C1 segment of cervical spinal cord (tissue), 14 donors: Measurements from ENCODE around the gene HAPLN1.
"Not testable (repeated sequence)": the region's sequence is repeated elsewhere in the genome, so short reads cannot be mapped to it uniquely, and the experiment has no call there.

Experiments used
- DNase-seq, 14 donors: peaks; one replicate each; lab custom pipeline; 2025; lab: John Stamatoyannopoulos, UW

HAPLN1 gene

DNA sequence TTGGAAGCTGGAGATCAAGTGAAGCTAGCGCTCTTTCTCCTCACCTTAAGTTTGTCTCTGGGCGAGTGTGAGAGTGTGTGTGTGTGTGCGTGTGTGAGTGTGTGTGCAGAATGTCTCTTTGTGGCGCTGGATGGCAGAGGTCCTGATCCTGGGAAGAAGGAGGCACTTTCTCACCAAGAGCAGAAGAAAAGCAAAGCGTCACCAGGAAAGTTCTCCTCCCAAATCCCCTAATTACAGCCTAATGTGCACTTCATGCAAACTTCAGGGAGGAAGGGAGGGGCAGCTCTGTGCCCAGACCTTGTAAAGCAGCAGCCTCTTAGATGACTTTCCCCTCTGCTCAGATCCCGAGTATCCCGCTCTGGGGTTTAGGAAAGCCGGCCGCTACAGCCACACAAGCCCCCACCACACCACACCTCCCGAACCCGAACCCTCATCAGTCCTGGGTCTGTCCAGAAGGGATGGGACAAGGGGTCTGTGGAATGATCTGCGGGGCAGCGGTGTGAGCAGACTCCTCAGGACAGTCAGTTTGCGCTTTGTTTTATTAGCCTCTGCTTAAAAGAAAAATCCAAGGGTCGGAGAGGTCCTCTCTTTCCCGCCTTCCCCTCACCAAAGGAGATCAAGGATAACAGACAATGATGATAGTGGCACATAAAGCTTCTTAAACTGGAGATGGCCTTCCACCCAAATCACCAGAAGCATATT is at the start of gene HAPLN1:
HAPLN1 (minus strand) TSS at position 20 of the 702 bp plus-strand sequence. CDS start 47,332 bp downstream, outside the sequence.
- no peak for DNase-seq

DNA sequence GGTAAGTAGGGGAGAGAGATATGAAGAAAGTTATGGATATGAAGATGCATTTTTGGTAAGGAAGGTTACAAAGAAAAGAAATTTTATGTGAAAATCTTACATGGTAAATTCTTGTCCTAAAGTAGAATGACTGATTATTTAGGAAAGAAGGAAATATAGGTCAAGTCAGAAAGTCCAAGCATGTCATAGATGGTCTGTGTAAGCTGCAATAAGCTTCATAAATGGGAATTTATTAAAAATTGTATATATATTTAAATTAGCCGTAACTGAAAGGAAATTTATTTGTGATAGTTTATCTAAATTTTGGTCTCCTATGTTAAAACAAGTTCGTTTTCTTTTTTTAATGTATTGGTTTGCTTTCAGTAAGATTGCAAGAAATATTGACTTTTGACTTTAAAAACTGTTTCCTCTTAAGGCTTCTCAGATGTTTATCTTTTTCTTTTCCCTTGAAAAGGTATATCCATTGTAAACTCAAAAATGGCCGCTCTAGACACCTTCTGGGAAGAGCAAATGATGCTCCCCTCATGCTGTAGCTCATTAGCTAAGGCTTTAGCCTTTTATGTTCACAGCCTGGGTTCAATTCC is 46.8 kb upstream of the HAPLN1 start:
- no peak for DNase-seq

DNA sequence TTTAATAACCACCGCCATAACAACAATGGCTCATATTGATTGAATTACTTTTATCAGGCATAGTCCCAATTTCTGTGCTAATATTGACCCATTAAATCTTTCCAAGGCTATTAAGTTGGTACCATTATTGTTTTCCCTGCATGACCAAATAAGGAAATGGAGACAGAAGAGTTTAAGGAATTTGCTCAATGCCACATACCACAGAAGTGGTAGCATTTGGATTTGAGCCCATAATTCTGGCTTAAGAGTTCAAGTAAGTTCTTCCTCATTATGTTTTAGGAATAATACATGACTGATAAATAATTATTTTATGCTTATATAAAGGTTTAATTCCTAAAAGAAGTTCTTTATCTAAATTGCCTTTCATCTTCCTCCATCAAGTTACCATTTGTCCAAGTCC is 43.4 kb upstream of the HAPLN1 start:
- no peak for DNase-seq

DNA sequence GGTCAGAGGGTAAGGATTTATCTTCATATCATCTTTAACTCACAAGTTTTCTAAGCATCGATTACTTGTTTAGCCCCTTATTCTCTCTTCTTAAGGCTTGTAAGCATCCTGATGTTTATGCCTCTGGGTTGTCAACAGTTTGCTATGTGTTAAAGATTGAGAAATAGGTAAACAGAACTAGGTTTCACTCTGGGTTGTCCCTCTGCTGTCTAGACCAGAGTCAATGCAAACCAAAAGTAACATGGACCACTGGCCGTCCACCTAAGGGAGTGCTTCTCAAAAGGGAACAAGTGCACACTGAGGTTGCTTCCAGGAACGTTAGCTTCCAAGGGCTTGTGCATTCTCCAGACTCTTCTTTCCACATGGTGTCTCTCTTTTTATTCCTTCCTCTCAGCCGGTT is 39.9 kb upstream of the HAPLN1 start:
- no peak for DNase-seq

DNA sequence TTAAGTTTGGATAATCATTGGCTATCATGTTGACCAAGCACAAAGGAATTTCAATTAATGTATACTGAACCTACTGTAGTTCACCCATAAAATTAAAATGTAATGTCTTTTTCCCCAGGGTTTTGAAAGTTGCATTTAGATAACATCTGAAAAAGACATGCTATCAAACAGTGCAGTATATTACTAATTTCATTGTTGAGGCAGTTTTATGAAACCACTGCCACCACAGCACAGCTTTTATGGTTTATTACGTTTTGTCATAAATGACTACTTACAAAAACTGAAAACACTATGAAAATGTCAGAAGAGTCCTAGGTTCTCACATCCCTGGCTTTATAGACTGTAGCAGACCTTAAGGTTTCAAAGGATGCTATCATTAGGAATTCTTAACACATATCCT is 32.0 kb upstream of the HAPLN1 start:
- DNase-seq = no peak

DNA sequence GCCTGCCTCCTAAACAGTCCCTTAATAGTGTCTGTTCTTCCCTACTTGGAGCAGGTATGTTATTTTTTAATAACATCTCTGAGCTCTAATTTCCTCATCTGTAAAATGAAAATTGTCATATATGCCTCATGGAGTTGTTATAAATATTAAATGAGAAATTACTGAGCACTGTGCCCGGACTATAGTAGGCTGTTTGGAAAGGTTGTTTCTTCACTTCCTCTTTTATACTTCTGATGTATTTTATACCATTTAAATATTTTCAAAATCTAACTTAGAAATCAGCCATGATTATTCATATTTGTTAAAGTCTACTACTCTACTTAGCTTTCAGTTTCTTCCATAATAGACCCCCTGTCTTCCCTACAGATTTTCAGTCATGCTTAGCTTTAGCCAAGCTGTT is 30.5 kb upstream of the HAPLN1 start:
- DNase-seq = no peak

DNA sequence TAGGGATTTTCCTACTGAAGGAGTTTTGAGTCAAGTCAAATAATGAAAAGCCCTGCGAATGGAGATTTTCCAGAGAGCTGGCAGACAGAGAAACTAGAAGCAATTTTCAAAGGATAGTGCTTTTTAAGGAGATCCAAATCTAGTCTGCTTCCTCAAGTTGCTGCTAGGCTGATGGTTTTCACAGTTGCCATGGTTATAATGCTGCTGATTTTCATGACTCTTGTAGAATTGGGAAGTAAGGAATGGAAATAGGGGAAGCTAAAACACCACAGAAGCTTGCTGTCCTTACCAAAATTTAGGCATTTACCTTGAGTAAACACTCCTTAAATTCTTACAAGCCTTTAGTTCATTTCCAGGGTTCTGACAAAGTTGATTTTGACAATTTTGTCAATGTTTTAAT is 30.1 kb upstream of the HAPLN1 start:
- no peak for DNase-seq

DNA sequence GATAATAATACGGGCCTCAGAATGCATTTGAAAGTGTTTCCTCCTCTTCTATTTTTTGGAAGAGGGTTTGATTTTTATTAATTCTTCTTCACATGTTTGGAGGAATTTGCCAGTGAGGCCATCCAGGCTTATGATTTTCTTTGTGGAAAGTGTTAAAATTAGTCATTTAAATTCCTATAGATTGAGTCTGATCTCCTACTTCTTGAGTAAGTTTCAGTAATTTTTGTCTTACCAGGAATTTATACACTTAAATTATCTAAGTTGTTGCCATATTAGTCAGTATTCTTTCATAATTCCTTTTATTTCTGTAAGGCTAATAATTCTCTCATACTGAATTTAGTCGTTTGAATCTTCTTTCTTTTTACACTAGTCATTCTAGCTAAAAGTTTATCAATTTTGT is 25.2 kb upstream of the HAPLN1 start:
- no peak for DNase-seq

DNA sequence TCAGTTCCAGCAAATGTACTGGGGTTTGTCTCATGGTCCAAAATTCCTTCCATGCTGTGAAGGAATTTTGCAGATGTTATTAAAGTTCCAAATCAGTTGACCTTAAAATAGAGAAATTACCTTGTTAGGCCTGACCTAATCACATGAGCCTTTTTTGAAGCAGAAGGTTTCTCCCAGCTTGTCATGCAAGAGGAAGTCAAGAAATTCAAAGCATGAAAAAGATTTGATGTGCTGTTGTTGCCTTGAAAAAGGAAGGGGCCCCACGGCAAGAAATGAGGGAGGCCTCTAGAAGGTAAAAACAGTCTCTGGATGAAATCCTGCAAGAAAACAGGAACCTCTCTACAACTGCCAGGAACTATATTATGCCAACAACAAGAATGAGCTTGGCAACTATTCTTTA is 24.2 kb upstream of the HAPLN1 start:
- DNase-seq = no peak

DNA sequence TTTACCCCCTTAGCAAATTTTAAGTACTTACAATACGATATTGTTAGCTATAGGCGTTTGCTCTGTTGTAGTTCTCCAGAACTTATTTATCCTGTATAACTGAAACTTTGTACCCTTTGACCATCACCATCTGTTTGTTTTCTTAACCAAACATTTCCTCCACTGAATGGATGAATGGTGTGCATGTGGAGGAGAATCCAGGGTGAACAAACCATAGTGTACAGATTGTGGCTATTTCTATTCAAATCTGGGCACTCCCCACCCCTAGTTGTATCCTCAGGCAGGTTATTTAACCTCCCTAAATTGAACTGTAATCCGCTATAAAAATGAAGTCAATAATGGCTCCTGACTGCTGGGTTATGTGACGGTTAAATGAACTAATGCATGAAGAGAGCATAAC is 21.4 kb upstream of the HAPLN1 start:
- no peak for DNase-seq

DNA sequence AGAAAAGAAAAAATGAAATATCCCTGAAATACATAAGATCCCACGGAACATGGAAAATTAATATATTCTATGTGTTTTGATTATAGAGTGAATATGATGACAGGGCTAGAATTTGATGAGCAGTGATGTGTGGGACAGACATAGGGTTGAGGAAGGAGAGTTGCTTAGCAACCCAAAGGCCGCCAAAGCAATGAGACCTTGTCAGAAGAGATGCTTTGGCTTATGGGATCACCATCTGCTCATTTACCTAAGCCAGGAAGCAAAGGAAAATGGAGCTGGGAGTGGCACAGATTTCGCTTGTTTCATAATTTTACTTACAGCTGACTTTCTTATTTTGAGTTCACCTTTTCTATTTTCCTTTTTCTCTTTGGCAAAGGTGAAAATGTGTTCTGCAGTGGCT is 20.9 kb upstream of the HAPLN1 start:
- peak in 1 of 14 donors; percentile 67 for DNase-seq

DNA sequence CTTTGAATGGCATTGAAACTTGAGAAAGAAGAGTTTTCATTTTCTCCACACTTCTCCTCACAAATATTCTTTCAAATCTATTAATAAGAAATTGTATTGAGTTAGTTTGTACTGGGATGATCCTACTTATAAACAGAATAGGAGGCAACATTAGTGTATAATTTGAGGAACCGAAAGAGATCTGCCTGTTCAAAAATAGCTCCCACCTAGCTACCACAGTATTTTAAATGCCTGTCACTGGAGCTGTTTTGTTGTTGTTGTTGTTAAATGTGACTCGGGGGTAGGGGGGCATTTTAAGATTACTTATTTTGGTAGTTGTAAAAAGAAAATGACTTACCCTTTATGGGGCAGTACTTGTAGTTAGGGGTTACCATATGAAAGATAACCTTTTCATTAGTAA is 20.1 kb upstream of the HAPLN1 start:
- DNase-seq = no peak

DNA sequence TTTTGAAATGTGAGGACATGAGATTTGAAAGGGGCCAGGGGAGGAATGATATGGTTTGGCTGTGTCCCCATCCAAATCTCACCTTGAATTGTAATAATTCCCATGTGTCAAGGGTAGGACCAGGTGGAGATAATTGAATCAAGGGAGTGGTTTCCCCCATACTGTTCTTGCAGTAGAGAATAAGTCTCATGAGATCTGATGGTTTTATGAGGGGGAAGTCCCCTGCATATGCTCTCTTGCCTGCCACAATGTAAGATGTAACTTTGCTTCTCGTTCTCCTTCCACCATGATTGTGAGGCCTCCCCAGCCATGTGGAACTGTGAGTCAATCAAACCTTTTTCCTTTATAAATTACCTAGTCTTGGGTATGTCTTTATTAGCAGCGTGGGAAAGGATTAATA is 15.5 kb upstream of the HAPLN1 start:
- DNase-seq = not testable (repeated sequence)

DNA sequence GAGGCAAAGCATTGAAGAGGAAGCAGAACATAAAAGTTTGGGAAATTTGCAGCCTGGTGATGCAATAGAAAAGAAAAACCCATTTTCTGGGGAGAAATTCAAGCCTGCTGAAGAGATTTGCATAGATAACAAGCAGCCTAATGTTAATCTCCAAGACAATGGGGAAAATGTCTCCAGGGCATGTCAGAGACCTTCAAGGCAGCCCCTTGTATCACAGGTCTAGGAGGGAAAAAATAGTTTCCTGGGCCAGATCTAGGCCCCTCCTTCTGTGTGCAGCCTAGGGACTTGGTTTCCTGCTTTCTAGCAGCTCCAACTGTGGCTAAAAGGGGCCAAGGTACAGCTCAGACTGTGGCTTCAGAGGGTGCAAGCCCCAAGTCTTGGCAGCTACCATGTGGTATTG is 14.4 kb upstream of the HAPLN1 start:
- DNase-seq = not testable (repeated sequence)

DNA sequence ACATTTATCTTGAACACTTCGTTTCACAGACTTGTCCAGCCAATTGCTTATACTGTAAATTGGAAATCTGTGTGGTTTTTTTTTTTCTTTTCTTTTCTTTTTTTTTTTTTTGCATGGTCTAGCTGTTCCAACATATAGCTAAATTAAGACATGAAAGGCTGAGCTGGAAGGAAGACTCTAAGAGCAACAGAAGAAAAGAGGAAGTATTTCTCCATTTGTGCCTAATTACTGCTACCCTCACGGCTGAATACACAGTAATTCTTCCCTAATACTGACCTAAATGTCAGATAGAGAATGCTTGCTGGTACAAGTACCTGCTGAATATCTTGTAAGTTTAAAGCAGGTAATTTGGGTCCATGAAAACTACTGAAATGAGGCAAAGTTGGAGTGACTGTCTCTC is 11.0 kb upstream of the HAPLN1 start:
- no peak for DNase-seq

DNA sequence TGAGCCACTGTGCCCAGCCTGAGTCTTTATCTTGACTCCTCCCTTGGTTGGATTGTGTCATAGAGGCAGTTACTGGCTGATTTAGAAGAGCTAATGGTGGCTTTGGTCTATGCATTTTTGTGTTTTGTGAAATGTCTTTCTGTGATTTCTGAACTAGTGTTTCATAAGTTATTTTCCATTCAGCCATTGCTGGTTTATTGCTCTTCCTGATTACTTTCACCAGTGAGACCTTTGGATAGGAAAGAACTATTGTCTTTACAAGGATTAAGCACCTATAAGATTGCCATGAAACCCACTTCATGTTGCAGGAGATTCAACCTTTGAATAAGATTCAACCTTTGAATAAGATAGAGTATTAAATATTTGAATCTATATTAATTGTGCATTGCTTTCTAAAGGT is 8.7 kb upstream of the HAPLN1 start:
- DNase-seq = no peak

DNA sequence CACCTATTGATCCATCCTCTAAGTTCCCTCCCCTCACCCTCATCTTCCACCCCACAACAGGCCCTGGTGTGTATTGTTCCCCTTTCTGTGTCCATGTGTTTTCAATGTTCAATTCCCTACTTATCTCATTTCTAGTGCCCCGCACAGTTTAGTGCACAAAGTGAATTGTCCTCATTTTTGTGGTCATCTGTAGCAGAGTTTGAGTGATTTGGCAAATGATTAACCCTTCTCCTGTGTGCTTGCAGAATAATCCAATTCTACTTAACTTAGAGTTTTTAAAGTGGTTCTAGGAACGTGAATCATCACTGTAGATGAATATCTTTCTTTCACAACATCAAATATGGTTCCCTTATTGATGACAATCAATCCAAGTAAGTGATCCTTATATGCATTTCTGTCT is 6.3 kb upstream of the HAPLN1 start:
- DNase-seq = no peak

DNA sequence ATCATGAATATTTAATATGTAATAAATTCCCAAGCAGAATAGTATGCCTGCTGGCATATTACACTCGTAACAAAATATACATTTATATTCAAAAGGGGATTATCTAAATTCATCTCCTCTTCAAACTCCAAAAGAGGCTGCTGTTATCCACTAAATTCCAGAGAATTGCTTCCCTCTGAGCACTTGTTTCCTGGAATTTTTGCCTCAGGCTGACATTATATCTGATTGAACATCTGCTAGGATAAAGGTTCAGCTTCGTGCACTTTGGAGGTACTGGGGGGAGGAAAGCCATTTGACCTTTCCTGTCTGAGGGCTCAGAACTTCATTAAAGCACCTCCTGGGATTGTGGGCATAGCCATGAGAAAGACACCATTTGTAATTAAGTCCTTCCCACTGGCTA is 4.3 kb upstream of the HAPLN1 start:
- DNase-seq = no peak

DNA sequence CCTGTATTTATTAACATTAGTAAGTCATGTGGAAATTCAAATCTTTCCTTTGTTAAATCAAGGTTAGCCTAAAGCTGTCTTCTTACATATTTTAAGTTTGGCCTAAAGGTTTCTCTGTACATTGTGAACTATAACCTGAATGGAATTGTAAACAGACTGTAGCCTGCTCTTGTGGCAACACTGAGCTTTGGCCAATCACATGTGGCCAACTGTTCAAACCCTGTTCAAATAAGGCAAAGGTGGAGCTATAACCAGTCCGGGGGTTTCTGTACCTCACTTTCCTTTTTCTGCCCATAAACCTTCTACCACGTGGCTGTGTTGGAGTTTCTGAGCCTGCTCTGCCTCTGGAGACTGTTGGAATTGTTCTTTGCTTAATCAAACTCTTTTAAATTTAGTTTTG is 3.3 kb upstream of the HAPLN1 start:
- no peak for DNase-seq

DNA sequence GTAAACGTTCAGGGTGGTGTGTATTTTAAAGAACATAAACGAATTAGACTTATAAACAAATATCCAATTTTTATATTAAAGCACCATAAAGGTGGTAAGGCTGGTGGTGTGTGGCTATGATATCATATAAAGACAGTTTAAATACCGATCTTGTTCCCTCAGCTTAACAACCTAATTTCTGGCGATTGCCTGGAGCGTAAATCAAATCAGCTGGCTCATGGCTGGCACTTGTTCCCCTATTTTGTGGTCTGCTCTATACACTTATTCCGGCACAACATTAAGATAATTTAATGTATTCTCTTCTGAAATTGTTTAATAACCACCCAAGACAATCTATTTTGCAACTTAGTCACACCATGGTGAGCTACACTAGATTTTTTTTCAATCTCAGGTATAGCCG is 2.4 kb upstream of the HAPLN1 start:
- no peak for DNase-seq

DNA sequence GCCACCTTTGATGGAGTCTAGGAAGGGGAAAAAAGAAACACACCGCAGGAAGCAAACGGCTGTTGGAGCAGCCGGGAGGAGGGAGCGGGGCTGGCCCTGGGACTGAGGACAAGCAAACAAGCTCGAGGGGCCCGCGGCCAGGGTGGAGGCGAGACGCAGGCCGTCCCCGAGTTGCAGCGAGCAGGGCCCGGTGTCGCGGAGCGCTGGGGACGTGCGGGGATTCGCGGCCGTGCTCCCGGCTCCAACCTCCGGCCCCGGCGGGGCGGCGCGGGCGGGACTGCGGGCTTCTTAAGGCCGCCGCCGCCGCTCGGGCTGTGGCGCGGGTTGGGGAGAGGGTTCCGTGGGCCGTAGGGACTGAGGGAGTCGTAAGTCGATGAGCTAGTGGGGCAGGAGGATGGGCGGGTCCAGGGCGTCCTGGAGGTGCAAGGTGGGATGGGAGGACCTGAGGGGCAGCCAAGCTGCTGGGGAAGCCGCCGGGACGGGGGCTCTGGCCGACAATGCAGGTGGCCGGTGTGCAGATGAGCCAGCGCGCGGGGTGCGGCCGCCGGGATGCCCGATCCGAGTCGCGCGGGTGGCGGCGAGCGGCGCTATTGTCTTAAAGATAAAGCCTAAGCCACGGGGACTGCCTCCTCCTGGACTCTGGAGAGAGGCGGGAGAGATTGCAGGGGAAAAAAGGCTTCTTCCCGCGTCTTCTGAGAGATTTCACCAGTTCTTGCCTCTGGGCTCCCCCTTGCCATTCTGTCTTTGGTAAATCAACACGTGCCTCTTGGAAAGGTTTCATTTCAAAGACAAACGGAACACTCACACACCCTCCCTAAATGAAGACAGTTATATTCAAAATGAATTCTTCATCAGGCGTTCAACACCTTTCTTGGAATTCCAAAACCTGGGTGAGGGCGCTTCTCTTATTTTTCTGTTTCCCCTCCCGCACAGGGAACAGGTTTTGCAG is 1.6 kb upstream of the HAPLN1 start:
- peak in 12 of 14 donors; percentile 3 to 58 (median 40) for DNase-seq

DNA sequence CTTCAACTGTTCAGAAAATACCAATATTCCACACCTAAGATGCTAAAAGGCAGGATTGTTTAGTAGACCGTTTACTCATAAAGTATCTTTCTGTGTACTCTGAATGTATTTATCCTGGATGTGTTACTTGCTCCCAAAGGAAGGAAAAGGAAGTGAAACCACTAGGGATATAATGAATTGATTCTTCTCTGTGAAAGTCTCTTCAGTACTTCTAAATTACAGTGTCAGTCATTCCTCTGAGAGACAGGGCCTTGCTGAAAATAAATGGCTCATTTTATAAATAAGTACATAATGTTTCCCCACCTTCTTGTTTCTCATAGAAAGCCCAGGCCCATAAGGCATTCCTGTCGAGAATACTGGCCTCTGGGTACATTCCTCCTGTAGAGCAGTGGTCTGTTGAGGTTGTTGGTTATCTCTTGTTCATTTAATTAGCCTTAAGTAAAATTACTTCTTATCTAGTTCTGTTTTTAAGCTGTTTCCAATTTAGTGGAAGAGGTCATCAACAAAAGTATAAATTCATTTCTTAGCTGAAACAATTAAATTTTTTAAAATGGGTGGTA is 1.6 kb downstream of the HAPLN1 start:
- no peak for DNase-seq
